GM12878 (cell line): ENCODE data around the gene ARFRP1. TPM values are rescaled to one million over a fixed set of nuclear protein-coding genes. Genes with fewer than 3 reads are reported as not detected.

Experiments
- ATAC-seq: fragments of 200-7000 bp; cut with Tn5 transposase; 3 replicates; pipeline ENCODE4 v1.9.1; 2020; ENCODE audit warnings: mild to moderate bottlenecking, moderate library complexity
- BruUV-seq: library from RNA; stranded (reverse); fragments of 400-500 nt; replicated peaks from 2 replicates; lab custom pipeline; 2021; lab: Mats Ljungman, UMichigan
- CTCF ChIA-PET: fragments of 300-600 bp; sonication (Branson Sonifier 250); formaldehyde crosslinking; extraction: SDS; loops from one replicate; lab custom pipeline; 2021; ENCODE audit warnings: inconsistent platforms; lab: Yijun Ruan, JAX
- POLR2A ChIA-PET: fragments of 350-600 bp; formaldehyde crosslinking; extraction: SDS; loops from one replicate; lab custom pipeline; 2021; ENCODE audit warnings: inconsistent platforms; lab: Charles Lee
- RAD21 ChIA-PET: fragments of 300-600 bp; sonication (Branson Sonifier 250); formaldehyde crosslinking; loops from one replicate; lab custom pipeline; 2023; ENCODE audit warnings: antibody characterized with exemption; ENCODE audit not compliant: unreplicated experiment; lab: Charles Lee
- SMC1A ChIA-PET: fragments of 300-600 bp; sonication (Branson Sonifier 250); formaldehyde crosslinking; loops from one replicate; lab custom pipeline; 2023; ENCODE audit not compliant: unreplicated experiment, uncharacterized antibody; lab: Charles Lee
- DNase-seq: peaks from one replicate; pipeline ENCODE4 v3.0.0-alpha.2; 2011; ENCODE audit warnings: low read depth, low spot score
- FAIRE-seq: peaks from 3 replicates; lab custom pipeline; 2011; peaks lifted over from hg19 to GRCh38; lab: Jason Lieb, UNC
- H2AFZ ChIP-seq: 2 replicates; pipeline ENCODE4 v1.6.0; 2011; ENCODE audit warnings: low read depth, low read length, control low read depth; ENCODE audit not compliant: control insufficient read depth
- H3K27ac ChIP-seq: 2 replicates; pipeline ENCODE4 v1.5.1; 2011; ENCODE audit warnings: control low read depth; ENCODE audit not compliant: control insufficient read depth, insufficient read depth
- H3K27me3 ChIP-seq, 2 experiments: replicated peaks in 1 of 2; 2 replicates each; pipeline versions ENCODE4 v1.6.0 to v1.6.1; 2011; ENCODE audit warnings: low read length in 1 of 2; ENCODE audit not compliant: control insufficient read depth in 2 of 2, insufficient read depth in 2 of 2
- H3K36me3 ChIP-seq, 2 experiments: 2 replicates each; pipeline ENCODE4 v1.5.1; 2011; ENCODE audit warnings: low read length in 1 of 2; ENCODE audit not compliant: control insufficient read depth in 2 of 2, insufficient read depth in 2 of 2
- H3K4me1 ChIP-seq: 2 replicates; pipeline ENCODE4 v1.6.1; 2011; ENCODE audit warnings: mild to moderate bottlenecking, low read length, moderate library complexity, mixed read lengths; ENCODE audit not compliant: control insufficient read depth, insufficient read depth
- H3K4me2 ChIP-seq: 2 replicates; pipeline ENCODE4 v1.6.0; 2011; ENCODE audit warnings: control low read depth; ENCODE audit not compliant: control insufficient read depth, insufficient read depth
- H3K4me3 ChIP-seq: fragments of 200-600 bp; sonication (generic); 2 replicates; pipeline ENCODE4 v1.5.1; 2016
- H3K79me2 ChIP-seq: 2 replicates; pipeline ENCODE4 v1.6.0; 2011; ENCODE audit warnings: low read length; ENCODE audit not compliant: control insufficient read depth, insufficient read depth
- H3K9ac ChIP-seq: 2 replicates; pipeline ENCODE4 v1.8.0; 2011; ENCODE audit warnings: low read length, control low read depth, mixed read lengths; ENCODE audit not compliant: control insufficient read depth, insufficient read depth
- H3K9me3 ChIP-seq: replicated peaks from 3 replicates; pipeline ENCODE4 v1.5.1; 2011; ENCODE audit warnings: mild to moderate bottlenecking, low read length; ENCODE audit not compliant: control insufficient read depth, insufficient read depth
- H4K20me1 ChIP-seq: 2 replicates; pipeline ENCODE4 v1.6.0; 2011; ENCODE audit not compliant: control insufficient read depth, insufficient read depth
- CHD2 ChIP-seq: IDR thresholded peaks from 2 replicates; pipeline ENCODE4 v1.6.1; 2011; ENCODE audit warnings: low read depth, low read length, improper control_type of control experiment, borderline replicate concordance
- HCFC1 ChIP-seq: fragments of 150-350 bp; IDR thresholded peaks from 2 replicates; pipeline ENCODE4 v1.6.1; 2014; ENCODE audit warnings: low read length
- HDAC2 ChIP-seq: fragments of 200-600 bp; sonication (generic); IDR thresholded peaks from 2 replicates; pipeline ENCODE4 v1.6.1; 2017
- JUND ChIP-seq: IDR thresholded peaks from 2 replicates; pipeline ENCODE4 v1.6.1; 2012; ENCODE audit warnings: low read depth, mild to moderate bottlenecking, low read length, improper control_type of control experiment, moderate library complexity
- MTA3 ChIP-seq: IDR thresholded peaks from 2 replicates; pipeline ENCODE4 v1.6.1; 2012; ENCODE audit warnings: low read length, inconsistent platforms, borderline replicate concordance
- NKRF ChIP-seq: fragments of 450-650 bp; conservative IDR thresholded peaks from 2 replicates; pipeline ENCODE4 v1.6.1; 2017; ENCODE audit warnings: mild to moderate bottlenecking, moderate library complexity
- POLR2A ChIP-seq: IDR thresholded peaks from 2 replicates; pipeline ENCODE4 v1.6.1; 2011; ENCODE audit warnings: low read depth, mild to moderate bottlenecking, low read length
- RUNX3 ChIP-seq: IDR thresholded peaks from 2 replicates; pipeline ENCODE4 v1.6.1; 2012; ENCODE audit warnings: low read length, inconsistent platforms
- SIN3A ChIP-seq: IDR thresholded peaks from 2 replicates; pipeline ENCODE4 v1.6.1; 2012; ENCODE audit warnings: low read depth, low read length, improper control_type of control experiment
- SKIL ChIP-seq: fragments of 450-650 bp; IDR thresholded peaks from 2 replicates; pipeline ENCODE4 v1.6.1; 2017; ENCODE audit warnings: mild to moderate bottlenecking, low read depth, inconsistent platforms; ENCODE audit not compliant: poor library complexity, severe bottlenecking
- WGBS: methylation state at CpG from one replicate; pipeline ENCODE4 v1.1.6; 2016; ENCODE audit warnings: low lambda C conversion rate; ENCODE audit not compliant: insufficient replicate concordance, insufficient coverage; ENCODE audit errors: missing lambda C conversion rate; 5-methylcytosine and 5-hydroxymethylcytosine counted together
- in situ Hi-C: fragments of 300-500 bp; cut with MboI; formaldehyde crosslinking; loops from 9 replicates; pipeline ENCODE4 v1.14.3; 2018; ENCODE audit warnings: mixed read lengths
- intact Hi-C: fragments of 100-400 bp; cut with micrococcal nuclease; formaldehyde crosslinking; loops from one replicate; pipeline ENCODE4 v1.14.2; 2022; ENCODE audit not compliant: unreplicated experiment
- polyA plus RNA-seq, 11 experiments: library from polyadenylated mRNA; depleted of rRNA in 4 of 11; unstranded in 6 of 11; stranded (reverse) in 5 of 11; fragments of >200 nt; fragmentation: Nextera tagmentation in 4 of 11; fragmentation: Illumina TruSeq in 1 of 11; extraction: Ambion mirVana in 4 of 11; extraction: Trizol in 1 of 11; gene quantifications; 1 replicate in 1 of 11; 2 replicates in 10 of 11; pipeline versions ENCODE4 v1.2.1 to v1.2.3, GENCODE V29; 2011 to 2016; ENCODE audit warnings: inconsistent platforms in 2 of 11, missing spikeins in 2 of 11, low read depth in 1 of 11
- total RNA-seq, 4 experiments: library from RNA; depleted of rRNA in 3 of 4; stranded (reverse); fragments of >200 nt in 3 of 4; fragmentation: Illumina TruSeq in 1 of 4; extraction: Trizol in 1 of 4; gene quantifications; 2 replicates each; pipeline versions ENCODE4 v1.2.1 to v1.2.3, GENCODE V29; 2013 to 2021

The ARFRP1 gene
- total and polyA plus RNA-seq, 10 of the 15 experiments (the other 5 are each of a cell fraction or from before 2014, with no cell fraction given) = 0.37 to 71.7 (median 34.6) TPM

GRCh38 chr20:63697357-63697867 is 10.4 kb downstream of the ARFRP1 start:
- BruUV-seq = no TSS peak
- no peak overlapping the region for H2AFZ ChIP-seq
- TF ChIP-seq HDAC2 (no peak), HCFC1 (no peak), MTA3 (0 out of 2 replicates have a peak, but pooled peaks have one; percentile 42), JUND (no peak), CHD2 (no peak), POLR2A (peak; percentile 10), RUNX3 (no peak), NKRF (no peak), SKIL (no peak), SIN3A (no peak)
- H3K4me2 ChIP-seq = no peak overlapping the region
- no peaks in the 10 kb centered on the region for H4K20me1 ChIP-seq
- ChIA-PET RAD21 (interaction anchor here (0.5 kb wide), 1 partner anchor 168 kb away, joined by 3 read pairs; the partner anchor contains the start of gene TPD52L2), SMC1A (interaction anchor here (1.6 kb wide), 1 partner anchor 39 kb away, joined by 4 read pairs; the partner anchor contains the start of gene LIME1), POLR2A (interaction anchor here (1.6 kb wide), 1 partner anchor 124 kb away, joined by 7 read pairs; no protein-coding TSS in a partner anchor), CTCF (interaction anchor here (0.7 kb wide), 1 partner anchor 10 kb away, joined by 3 read pairs; the partner anchor contains the start of genes ARFRP1 and ZGPAT)
- 70% methylated on average over 7 of the region's 7 CpGs for WGBS
- peaks cover 16% of the 10 kb centered on the region for H3K4me1 ChIP-seq
- no peak overlapping the region for H3K9ac ChIP-seq
- H3K27me3 ChIP-seq = no peaks in the 10 kb centered on the region
- intact Hi-C loops = no loop called here
- no peak for DNase-seq
- no peak overlapping the region for H3K27ac ChIP-seq
- no peak overlapping the region for H3K4me3 ChIP-seq
- no peaks in the 10 kb centered on the region; a peak in 1 of 4 replicates for H3K36me3 ChIP-seq
- ATAC-seq = no peak
- no peak for FAIRE-seq
- no peaks in the 10 kb centered on the region for H3K79me2 ChIP-seq
- H3K9me3 ChIP-seq = no peaks in the 10 kb centered on the region
- in situ Hi-C loops = no loop called here
